Bronchial epithelial cell (primary cell): Measurements from ENCODE around the gene EPHB2. TPM values are rescaled to one million over a fixed set of nuclear protein-coding genes. Genes with fewer than 3 reads are reported as not detected.
"Not testable (repeated sequence)": the region's sequence is repeated elsewhere in the genome, so short reads cannot be mapped to it uniquely, and the experiment has no call there.

Experiments
- DNase-seq: peaks from one replicate; pipeline ENCODE4 v3.0.0-alpha.2; 2010; ENCODE audit warnings: low read depth
- FAIRE-seq: peaks from 2 replicates; lab custom pipeline; 2011; peaks lifted over from hg19 to GRCh38; lab: Jason Lieb, UNC
- H3K27me3 ChIP-seq: 2 replicates; pipeline ENCODE4 v1.5.1; 2011; ENCODE audit warnings: low read length; ENCODE audit not compliant: control insufficient read depth, insufficient read depth
- H3K36me3 ChIP-seq: 2 replicates; pipeline ENCODE4 v1.5.1; 2011; ENCODE audit warnings: low read length; ENCODE audit not compliant: control insufficient read depth, insufficient read depth
- H3K4me3 ChIP-seq: 2 replicates; pipeline ENCODE4 v1.5.1; 2011; ENCODE audit warnings: mild to moderate bottlenecking, low read depth, low read length, control low read depth
- CTCF ChIP-seq: IDR thresholded peaks from 2 replicates; pipeline ENCODE4 v1.5.1; 2011; ENCODE audit warnings: mild to moderate bottlenecking, moderate library complexity, low read length, control low read depth, inconsistent platforms; ENCODE audit not compliant: insufficient read depth, severe bottlenecking
- total RNA-seq: library from RNA; depleted of rRNA; stranded (reverse); fragments of >200 nt; gene quantifications from 2 replicates; pipeline ENCODE4 v1.2.1, GENCODE V29; 2014

The EPHB2 gene
- total RNA-seq, 1 donor from 2014 or later = 10.0 TPM

DNA sequence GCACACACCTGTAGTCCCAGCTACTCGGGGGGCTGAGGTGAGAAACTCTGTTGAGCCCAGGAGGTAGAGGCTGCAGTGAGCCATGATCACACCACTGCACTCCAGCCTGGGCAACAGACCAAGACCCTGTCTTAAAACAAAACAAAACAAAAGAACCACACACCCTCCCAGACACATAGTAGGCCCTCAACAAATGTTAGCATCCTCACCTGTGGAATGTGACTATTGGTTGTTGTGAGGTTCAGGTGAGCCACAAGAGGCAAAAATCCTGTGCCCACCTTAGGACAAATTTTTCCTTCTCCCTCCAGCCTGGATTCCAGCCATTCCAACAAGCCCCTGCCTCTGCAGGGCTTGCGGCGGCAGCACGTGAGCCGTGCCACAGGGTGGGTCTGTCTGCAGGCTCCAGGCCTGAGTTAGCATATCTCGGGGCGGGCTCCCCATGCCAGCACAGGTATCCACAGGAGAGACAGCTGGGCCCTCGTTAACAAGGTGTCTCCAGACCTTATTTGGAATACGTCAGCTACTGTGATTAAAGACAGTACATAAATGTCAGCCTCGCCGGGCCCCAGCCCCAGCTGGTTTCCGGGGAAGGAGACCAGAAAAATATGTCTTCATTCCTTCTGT, 40.2 kb upstream of the EPHB2 start:
- DNase-seq (no peak), FAIRE-seq (no peak)
- Histone ChIP-seq H3K27me3 (peaks cover 13% of the 10 kb centered on the region), H3K36me3 (no peaks in the 10 kb centered on the region), H3K4me3 (no peak overlapping the region)
- TF ChIP-seq CTCF = no peak

DNA sequence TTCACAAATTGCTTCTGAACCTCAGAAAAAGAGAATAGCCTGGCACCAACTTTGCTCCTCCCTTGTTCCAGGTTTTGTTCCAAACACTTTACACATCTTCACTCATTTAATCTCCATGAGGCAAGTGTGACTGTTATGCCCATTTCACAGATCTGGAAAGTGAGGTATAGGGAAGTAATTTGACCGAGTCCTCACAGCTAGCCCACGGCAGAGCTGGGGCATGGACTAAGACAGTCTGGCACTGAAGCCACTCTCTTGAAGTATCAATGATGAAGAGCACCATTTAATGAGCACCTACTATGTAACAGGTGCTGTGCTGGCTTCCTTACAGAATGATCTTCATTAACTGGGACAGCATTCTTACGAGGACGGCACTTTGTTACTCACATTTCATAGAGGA, 38.6 kb upstream of the EPHB2 start:
- Histone ChIP-seq H3K27me3 (peaks cover 13% of the 10 kb centered on the region), H3K36me3 (no peaks in the 10 kb centered on the region), H3K4me3 (no peak overlapping the region)
- no peak for TF ChIP-seq CTCF
- FAIRE-seq (no peak), DNase-seq (no peak)

GRCh38 chr1:22673486-22674409, 36.9 kb upstream of the EPHB2 start:
- Histone ChIP-seq H3K4me3 (no peak overlapping the region), H3K27me3 (peaks cover 13% of the 10 kb centered on the region), H3K36me3 (no peaks in the 10 kb centered on the region)
- no peak for FAIRE-seq
- peak; percentile 61 for TF ChIP-seq CTCF
- peak; percentile 49 for DNase-seq

DNA sequence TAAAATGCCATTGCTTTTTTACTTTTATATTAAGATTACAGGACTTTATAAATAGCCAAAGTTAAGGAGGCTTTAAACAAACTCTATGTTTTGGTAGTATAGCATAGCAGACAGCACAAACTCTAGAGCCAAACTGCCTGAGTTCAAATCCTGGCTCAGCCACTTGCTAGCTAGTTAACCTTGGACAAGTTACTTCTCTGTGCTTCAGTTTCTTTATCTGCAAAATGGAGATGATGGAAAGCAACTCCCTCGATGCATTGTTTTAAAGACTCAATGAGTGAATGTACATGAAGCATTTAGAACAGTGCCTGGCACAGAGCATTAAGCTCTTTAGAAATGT, 36.3 kb upstream of the EPHB2 start:
- Histone ChIP-seq H3K4me3 (no peak overlapping the region), H3K27me3 (peaks cover 13% of the 10 kb centered on the region), H3K36me3 (no peaks in the 10 kb centered on the region)
- DNase-seq (no peak), FAIRE-seq (no peak)
- TF ChIP-seq CTCF = no peak

- H3K27me3 ChIP-seq = peaks cover 12% of the 10 kb centered on the region
- not testable (repeated sequence) for H3K36me3 ChIP-seq, DNase-seq, FAIRE-seq, H3K4me3 ChIP-seq
These were observed 34.5 kb upstream of the EPHB2 start for GRCh38 chr1:22676151-22676550.

GRCh38 chr1:22676916-22677583, 33.6 kb upstream of the EPHB2 start:
- Histone ChIP-seq H3K27me3 (peaks cover 15% of the 10 kb centered on the region), H3K36me3 (no peaks in the 10 kb centered on the region), H3K4me3 (no peak overlapping the region)
- DNase-seq = no peak
- no peak for FAIRE-seq
- no peak for TF ChIP-seq CTCF
